Stimulated activated CD4-positive, alpha-beta T cell treated with anti-CD3 and anti-CD28 coated beads, Interleukin-2, amount 100 ng/mL, for 24 hours (primary cell): Measurements from ENCODE around the gene E2F2.

Experiments
- DNase-seq, 2 donors: peaks; one replicate each; pipeline ENCODE4 v3.0.0-alpha.2; 2020

Gene E2F2

GRCh38 chr1:23481026-23481597, 49.9 kb downstream of the E2F2 start:
- DNase-seq = no peak

GRCh38 chr1:23480187-23481025, 50.6 kb downstream of the E2F2 start:
- no peak for DNase-seq

- DNase-seq = no peak
These were observed 51.4 kb downstream of the E2F2 start for GRCh38 chr1:23479666-23479941.

GRCh38 chr1:23478896-23479665, 52.0 kb downstream of the E2F2 start:
- DNase-seq = no peak

GRCh38 chr1:23477359-23478144, 53.5 kb downstream of the E2F2 start:
- no peak for DNase-seq

GRCh38 chr1:23475641-23476040, 55.4 kb downstream of the E2F2 start:
- DNase-seq = no peak

GRCh38 chr1:23475134-23475628, 55.9 kb downstream of the E2F2 start:
- DNase-seq = no peak

- DNase-seq = no peak
These were observed 57.8 kb downstream of the E2F2 start for GRCh38 chr1:23473037-23473800.

GRCh38 chr1:23472351-23473036, 58.5 kb downstream of the E2F2 start:
- no peak for DNase-seq

GRCh38 chr1:23471473-23472075, 59.5 kb downstream of the E2F2 start:
- DNase-seq = no peak

GRCh38 chr1:23470282-23471070, 60.6 kb downstream of the E2F2 start:
- DNase-seq = no peak

GRCh38 chr1:23469372-23469982, 61.6 kb downstream of the E2F2 start:
- DNase-seq = no peak

GRCh38 chr1:23466423-23466989, 64.5 kb downstream of the E2F2 start:
- no peak for DNase-seq

- no peak for DNase-seq
These were observed 67.7 kb downstream of the E2F2 start for GRCh38 chr1:23463286-23463685.

GRCh38 chr1:23462766-23463165, 68.3 kb downstream of the E2F2 start:
- no peak for DNase-seq

GRCh38 chr1:23461050-23461449, 70.0 kb downstream of the E2F2 start:
- DNase-seq = no peak

GRCh38 chr1:23460519-23460918, 70.5 kb downstream of the E2F2 start:
- no peak for DNase-seq

- DNase-seq = no peak
These were observed 71.7 kb downstream of the E2F2 start for GRCh38 chr1:23459338-23459757.
